D721Med (cell line): ENCODE results near the gene MVB12B.

Experiments used
- DNase-seq: peaks from one replicate; pipeline ENCODE4 v3.0.0; 2011; ENCODE audit warnings: low spot score; ENCODE audit not compliant: insufficient read length
- FAIRE-seq: peaks from 2 replicates; lab custom pipeline; 2011; peaks lifted over from hg19 to GRCh38; lab: Jason Lieb, UNC
- TF ChIP-seq, protein P1 (sequence below): IDR thresholded peaks from 2 replicates; pipeline ENCODE4 v1.5.1; 2012; ENCODE audit warnings: mild to moderate bottlenecking, control low read depth; ENCODE audit not compliant: insufficient read depth; ENCODE audit errors: missing control alignments

The MVB12B gene

DNA sequence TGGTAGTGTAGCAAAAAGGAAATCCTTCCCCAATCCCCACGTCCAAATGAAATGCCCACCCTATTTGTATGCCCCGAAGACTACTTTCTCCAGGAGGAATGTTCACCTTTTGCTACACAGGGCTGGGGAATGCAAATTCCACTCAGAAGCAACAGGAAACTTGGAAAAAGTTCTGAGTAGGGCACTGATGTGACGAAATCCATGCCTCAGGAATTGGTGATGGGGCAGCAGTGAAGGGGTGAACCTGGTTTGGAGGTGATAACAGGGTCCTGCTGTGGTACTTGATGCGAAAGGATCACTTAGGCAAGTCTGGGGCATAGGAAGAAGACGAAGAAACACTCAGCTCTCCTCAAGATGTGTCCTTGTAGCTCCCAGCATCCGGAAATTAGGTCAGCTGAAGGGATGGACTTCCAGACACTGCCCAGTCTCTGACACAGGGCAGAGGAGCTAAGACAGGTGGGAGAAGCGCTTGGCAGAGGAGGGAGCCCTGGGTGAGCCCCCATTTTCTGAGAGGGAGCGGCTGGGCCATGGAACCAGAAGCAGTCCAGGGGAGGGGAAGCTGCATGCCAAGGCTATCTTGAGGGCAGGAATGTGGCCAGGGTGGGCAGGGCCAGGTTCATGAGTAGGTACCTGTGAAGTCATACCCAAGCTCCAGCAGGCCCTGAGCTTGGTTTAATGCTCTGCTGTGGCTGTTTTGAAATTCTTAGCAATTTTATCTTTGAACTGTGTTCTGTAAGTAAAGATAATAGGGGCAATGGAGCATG is 22.2 kb upstream of the MVB12B start:
- FAIRE-seq (no peak), DNase-seq (no peak)
- TF ChIP-seq, protein P1, sequence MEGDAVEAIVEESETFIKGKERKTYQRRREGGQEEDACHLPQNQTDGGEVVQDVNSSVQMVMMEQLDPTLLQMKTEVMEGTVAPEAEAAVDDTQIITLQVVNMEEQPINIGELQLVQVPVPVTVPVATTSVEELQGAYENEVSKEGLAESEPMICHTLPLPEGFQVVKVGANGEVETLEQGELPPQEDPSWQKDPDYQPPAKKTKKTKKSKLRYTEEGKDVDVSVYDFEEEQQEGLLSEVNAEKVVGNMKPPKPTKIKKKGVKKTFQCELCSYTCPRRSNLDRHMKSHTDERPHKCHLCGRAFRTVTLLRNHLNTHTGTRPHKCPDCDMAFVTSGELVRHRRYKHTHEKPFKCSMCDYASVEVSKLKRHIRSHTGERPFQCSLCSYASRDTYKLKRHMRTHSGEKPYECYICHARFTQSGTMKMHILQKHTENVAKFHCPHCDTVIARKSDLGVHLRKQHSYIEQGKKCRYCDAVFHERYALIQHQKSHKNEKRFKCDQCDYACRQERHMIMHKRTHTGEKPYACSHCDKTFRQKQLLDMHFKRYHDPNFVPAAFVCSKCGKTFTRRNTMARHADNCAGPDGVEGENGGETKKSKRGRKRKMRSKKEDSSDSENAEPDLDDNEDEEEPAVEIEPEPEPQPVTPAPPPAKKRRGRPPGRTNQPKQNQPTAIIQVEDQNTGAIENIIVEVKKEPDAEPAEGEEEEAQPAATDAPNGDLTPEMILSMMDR, result no peak

DNA sequence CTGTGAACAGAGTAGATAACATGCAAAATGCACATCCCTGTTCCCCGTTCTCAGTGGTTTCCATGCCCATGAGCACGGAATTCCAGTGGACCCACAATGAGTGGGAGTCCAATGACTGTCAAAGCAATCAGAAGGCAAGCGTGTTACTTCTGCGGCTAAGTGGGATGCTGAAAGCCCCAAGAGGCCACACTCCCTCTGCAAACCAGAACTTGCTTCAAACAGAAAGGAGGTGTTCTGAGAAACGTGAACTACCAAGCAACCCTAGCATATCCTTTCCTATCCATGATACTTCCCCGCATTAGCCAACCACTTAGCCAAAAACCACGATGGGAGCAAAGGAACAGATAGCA is 21.7 kb upstream of the MVB12B start:
- no peak for DNase-seq
- TF ChIP-seq, protein P1, result no peak
- no peak for FAIRE-seq

DNA sequence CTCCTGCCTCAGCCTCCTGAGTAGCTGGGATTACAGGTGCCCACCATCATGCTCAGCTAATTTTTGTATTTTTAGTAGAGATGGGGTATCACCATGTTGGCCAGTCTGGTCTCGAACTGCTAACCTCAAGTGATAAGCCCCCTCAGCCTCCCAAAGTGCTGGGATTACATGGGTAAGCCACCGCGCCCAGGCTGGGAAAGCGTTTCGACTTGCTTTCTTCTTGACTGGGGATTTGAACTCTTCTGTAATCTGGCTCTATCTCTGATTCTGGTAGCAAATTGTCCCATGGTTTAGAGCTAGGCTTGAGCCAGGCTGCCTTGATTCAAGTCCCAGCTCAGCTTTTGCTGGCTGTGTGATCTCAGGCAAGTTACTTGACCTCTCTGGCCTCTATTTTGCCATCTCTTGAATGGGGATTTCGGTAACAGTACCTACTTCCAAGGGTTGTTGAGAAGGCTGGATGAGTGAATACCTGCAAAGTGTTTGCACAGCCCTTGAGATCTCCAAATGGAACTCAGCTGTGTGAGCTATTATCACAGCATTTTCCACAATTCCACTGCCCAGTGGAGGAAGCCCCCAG is 20.5 kb upstream of the MVB12B start:
- TF ChIP-seq, protein P1, result no peak
- DNase-seq (no peak), FAIRE-seq (no peak)

DNA sequence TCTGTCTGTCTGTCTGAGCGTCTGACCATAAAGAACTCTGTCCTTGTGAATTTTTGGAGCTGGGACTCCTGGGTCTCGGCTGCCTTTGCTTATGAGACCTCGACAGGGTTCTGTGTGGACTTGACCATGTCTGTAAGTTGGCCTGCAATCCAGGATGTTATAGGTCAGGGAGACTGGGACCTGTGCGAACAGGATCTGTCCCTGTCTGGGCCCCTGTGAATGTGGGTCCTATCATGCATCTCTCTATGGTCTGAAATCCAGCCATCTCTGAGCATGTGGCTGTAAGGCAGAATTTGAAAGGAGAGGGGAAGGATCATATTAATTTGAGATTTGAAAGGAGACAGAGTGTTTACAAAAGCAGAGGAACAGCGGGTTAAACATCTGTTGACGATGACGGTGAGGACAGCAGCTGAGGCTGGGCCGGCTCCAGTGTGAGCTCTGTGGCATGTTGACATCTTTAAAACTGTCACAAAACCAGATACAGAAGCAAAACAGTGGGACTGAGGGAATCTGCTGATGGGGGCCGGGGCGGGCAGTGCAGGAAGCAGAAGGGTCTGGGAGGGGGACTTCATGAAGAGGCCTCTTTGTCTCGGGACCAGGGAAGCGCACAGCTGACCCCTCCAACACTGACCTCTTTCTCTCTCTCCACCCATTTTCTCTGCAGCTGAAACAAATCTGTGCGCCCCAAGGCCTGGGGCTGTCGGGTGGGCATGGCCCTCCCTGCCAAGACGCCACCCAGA is 19.1 kb upstream of the MVB12B start:
- FAIRE-seq, result no peak
- TF ChIP-seq, protein P1, result no peak
- DNase-seq, result no peak

DNA sequence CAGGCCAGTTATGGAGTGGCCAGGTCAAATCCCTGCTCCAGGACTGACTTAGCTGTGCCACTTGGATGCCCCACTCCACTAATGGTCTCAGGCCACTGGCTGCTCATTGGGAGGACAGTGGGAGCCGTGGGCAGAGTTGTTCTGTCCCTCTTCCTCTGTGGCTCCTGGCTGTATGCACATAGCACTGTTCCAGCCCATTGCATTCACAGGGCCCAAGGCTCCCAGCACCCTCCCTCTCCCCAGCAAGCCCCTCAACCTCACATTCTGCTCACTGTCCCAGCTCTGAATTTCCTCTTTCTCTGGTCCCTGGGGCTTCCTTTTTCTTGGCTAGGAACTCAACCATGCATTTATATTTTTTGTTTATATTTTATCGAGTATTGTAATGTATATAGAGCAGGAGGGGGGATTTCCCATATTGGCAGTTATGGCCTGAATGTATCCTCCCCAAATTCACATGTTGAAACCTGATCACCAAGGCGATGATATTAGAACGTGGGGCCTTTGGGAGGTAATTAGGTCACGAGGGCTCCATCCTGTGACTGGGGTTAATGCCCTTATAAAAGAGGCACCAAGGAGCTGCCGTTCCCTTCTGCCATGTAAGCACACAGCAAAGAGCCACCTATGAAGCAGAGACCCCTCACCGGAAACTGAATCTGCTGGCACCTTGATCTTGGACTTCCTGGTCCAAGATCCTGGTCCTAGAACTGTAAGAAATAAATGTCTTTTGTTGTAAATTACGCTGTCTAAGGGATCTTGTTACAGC is 17.0 kb upstream of the MVB12B start:
- DNase-seq, result no peak
- FAIRE-seq, result no peak
- TF ChIP-seq, protein P1, result no peak

DNA sequence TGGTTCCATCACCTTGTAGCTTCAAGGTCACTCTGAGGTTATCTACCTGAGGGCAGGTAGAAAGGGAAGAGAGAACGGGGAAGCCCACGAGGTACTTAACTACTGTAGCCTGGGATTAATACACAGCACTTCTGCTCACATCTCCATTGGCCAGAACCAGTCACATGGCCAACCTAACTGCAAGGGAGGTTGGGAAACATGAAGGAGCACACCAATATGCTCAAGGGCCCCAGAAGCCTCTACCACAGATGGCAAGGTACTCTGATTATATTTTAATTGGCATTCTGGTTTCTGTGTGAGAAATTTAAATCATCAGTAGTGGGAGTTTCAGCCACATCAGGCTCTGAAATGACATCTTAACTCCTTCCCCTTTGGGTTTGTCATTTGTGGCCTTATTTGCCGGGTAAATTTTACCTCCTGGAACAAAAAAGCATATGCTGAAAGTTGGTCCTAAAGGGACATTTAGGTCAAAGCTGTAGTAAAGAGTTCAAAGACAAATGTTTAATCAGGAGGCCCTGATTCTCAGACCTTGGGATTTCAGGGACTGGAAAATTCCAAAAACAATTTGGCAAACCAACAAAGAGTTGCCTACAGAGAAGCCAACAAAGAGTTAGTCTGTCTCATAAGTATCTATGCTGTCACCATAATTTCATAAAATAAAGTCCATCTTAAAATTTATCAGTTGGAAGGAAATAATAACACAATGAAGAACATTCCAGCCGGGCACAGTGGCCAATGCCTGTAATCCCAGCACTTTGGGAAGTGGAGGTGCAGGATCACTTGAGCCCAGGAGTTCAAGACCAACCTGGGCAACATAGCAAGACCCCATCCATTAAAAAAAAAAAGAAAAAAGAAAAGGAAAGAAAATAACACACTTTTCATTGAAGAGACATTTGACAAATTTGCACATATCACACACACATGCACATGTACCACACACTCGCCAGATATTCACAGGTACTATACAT is 13.8 kb upstream of the MVB12B start:
- no peak for FAIRE-seq
- TF ChIP-seq, protein P1, result no peak

More for the DNA sequence above, 13.8 kb upstream of the MVB12B start:
- no peak for DNase-seq
